GM19467 (cell line): ENCODE measurements around the gene IFT122.

Experiments
- ATAC-seq: cut with Tn5 transposase; IDR thresholded peaks from one replicate; pipeline ENCODE4 v1.9.1; 2021; ENCODE audit warnings: mild to moderate bottlenecking, moderate library complexity; ENCODE audit not compliant: unreplicated experiment

The IFT122 gene

GRCh38 chr3:129434140-129434539 lies 5.9 kb upstream of the IFT122 start:
- ATAC-seq: no peak

- ATAC-seq: no peak
Observed at GRCh38 chr3:129435367-129435766, 4.7 kb upstream of the IFT122 start.

- ATAC-seq: peak; percentile 15
Observed at GRCh38 chr3:129439226-129439816, 703 bp upstream of the IFT122 start.

GRCh38 chr3:129440618-129441190 lies 680 bp downstream of the IFT122 start:
- ATAC-seq: no peak

GRCh38 chr3:129441215-129441614 lies 1.2 kb downstream of the IFT122 start:
- ATAC-seq: no peak

- ATAC-seq: no peak
Observed at GRCh38 chr3:129441782-129442181, 1.8 kb downstream of the IFT122 start.

GRCh38 chr3:129442486-129442885 lies 2.5 kb downstream of the IFT122 start:
- ATAC-seq: no peak

GRCh38 chr3:129442947-129443346 lies 2.9 kb downstream of the IFT122 start:
- ATAC-seq: no peak

- ATAC-seq: no peak
Observed at GRCh38 chr3:129445471-129445870, 5.4 kb downstream of the IFT122 start.

GRCh38 chr3:129446926-129447325 lies 6.9 kb downstream of the IFT122 start:
- no peak for ATAC-seq

GRCh38 chr3:129448186-129448895 lies 8.3 kb downstream of the IFT122 start:
- no peak for ATAC-seq

- ATAC-seq: no peak
Observed at GRCh38 chr3:129449279-129450115, 9.5 kb downstream of the IFT122 start.

GRCh38 chr3:129453732-129454131 lies 13.7 kb downstream of the IFT122 start:
- ATAC-seq: no peak

- no peak for ATAC-seq
Observed at GRCh38 chr3:129460155-129460554, 20.1 kb downstream of the IFT122 start.

- no peak for ATAC-seq
Observed at GRCh38 chr3:129460572-129460971, 20.5 kb downstream of the IFT122 start.

- ATAC-seq: no peak
Observed at GRCh38 chr3:129461022-129461421, 21.0 kb downstream of the IFT122 start.

GRCh38 chr3:129461461-129462146 lies 21.6 kb downstream of the IFT122 start:
- no peak for ATAC-seq

- ATAC-seq: no peak
Observed at GRCh38 chr3:129462361-129462968, 22.4 kb downstream of the IFT122 start.

GRCh38 chr3:129463094-129463493 lies 23.1 kb downstream of the IFT122 start:
- no peak for ATAC-seq

GRCh38 chr3:129463716-129464115 lies 23.7 kb downstream of the IFT122 start:
- no peak for ATAC-seq
